ENCODE data around the gene AMPH. TPM values are rescaled to one million over a fixed set of nuclear protein-coding genes. Genes with fewer than 3 reads are reported as not detected.
"Not testable (repeated sequence)": the region's sequence is repeated elsewhere in the genome, so short reads cannot be mapped to it uniquely, and the experiment has no call there.

AMPH gene
- total and polyA plus RNA-seq, 5 donors: 1.3 to 4.7 (median 2.7) TPM

GRCh38 chr7:38427279-38427955, 203.8 kb downstream of the AMPH start:
- WGBS: 40% methylated on average over 4 of the region's 4 CpGs
- intact Hi-C loops (cut with DNase I): no loop called here
- ATAC-seq: no peak
- Histone ChIP-seq H3K27me3 (ENCODE audit: control insufficient read depth, insufficient read depth) (no peaks in the 10 kb centered on the region), H3K4me1 (ENCODE audit: control insufficient read depth, insufficient read depth, low read length) (no peaks in the 10 kb centered on the region), H3K4me3 (ENCODE audit: low read length) (no peak overlapping the region), H3K27ac (ENCODE audit: low read length) (no peak overlapping the region), H3K9me3 (ENCODE audit: control insufficient read depth, low read length) (no peaks in the 10 kb centered on the region)
- DNase-seq: no peak

GRCh38 chr7:38425509-38425908, 205.7 kb downstream of the AMPH start:
- no peak overlapping the region for H3K4me3 ChIP-seq (ENCODE audit: low read length)
- H3K27ac ChIP-seq (ENCODE audit: low read length): no peak overlapping the region
- DNase-seq: no peak
- WGBS: 69% methylated on average over 2 of the region's 2 CpGs
- no peaks in the 10 kb centered on the region for H3K27me3 ChIP-seq (ENCODE audit: control insufficient read depth, insufficient read depth)
- H3K9me3 ChIP-seq (ENCODE audit: control insufficient read depth, low read length): no peaks in the 10 kb centered on the region
- intact Hi-C loops (cut with DNase I): no loop called here
- no peaks in the 10 kb centered on the region for H3K4me1 ChIP-seq (ENCODE audit: control insufficient read depth, insufficient read depth, low read length)
- ATAC-seq: no peak

DNA sequence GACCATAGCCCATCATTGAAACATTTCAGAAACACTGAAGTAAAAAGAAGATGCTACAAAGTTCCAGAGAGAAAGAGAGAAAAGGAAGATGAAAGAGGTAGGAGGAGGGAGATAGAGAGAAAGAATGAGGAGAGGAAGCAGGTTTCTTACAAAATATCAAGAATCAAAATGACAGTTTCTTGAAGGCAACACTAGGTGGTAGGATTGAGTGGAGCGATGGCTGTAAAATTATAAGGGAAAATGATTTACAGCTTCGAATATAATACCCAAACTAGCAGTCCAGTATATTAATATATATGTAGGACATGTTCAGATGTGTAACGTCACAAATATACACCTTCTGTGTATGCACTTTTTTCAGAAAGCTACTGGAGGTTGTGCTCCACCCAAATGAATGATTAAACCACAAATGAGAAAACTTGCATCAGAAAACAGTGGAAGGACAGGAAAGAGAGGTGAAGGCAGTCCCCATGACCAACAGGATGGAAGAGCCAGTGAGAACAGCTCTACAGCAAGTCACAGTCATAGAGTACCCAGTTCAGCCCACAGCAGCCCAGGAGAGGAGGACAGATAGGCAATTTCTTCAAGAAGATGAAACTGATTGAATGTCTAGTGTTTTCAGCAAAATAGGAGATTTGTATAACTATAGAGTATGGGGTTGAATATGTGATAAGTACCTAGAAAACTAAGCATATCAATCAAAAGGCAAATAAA, 206.3 kb downstream of the AMPH start:
- no peak for DNase-seq
- intact Hi-C loops (cut with DNase I): no loop called here
- H3K9me3 ChIP-seq (ENCODE audit: control insufficient read depth, low read length): no peaks in the 10 kb centered on the region
- no peaks in the 10 kb centered on the region for H3K27me3 ChIP-seq (ENCODE audit: control insufficient read depth, insufficient read depth)
- WGBS: 85% methylated on average over 3 of the region's 3 CpGs
- H3K27ac ChIP-seq (ENCODE audit: low read length): no peak overlapping the region
- no peaks in the 10 kb centered on the region for H3K4me1 ChIP-seq (ENCODE audit: control insufficient read depth, insufficient read depth, low read length)
- no peak for ATAC-seq
- no peak overlapping the region for H3K4me3 ChIP-seq (ENCODE audit: low read length)

GRCh38 chr7:38413784-38414183, 217.4 kb downstream of the AMPH start:
- no peak for DNase-seq
- Histone ChIP-seq H3K4me3 (ENCODE audit: low read length) (no peak overlapping the region), H3K9me3 (ENCODE audit: control insufficient read depth, low read length) (no peaks in the 10 kb centered on the region), H3K4me1 (ENCODE audit: control insufficient read depth, insufficient read depth, low read length) (no peaks in the 10 kb centered on the region), H3K27me3 (ENCODE audit: control insufficient read depth, insufficient read depth) (no peaks in the 10 kb centered on the region), H3K27ac (ENCODE audit: low read length) (no peak overlapping the region)
- intact Hi-C loops (cut with DNase I): no loop called here
- 80% methylated on average over 3 of the region's 3 CpGs for WGBS
- ATAC-seq: no peak

DNA sequence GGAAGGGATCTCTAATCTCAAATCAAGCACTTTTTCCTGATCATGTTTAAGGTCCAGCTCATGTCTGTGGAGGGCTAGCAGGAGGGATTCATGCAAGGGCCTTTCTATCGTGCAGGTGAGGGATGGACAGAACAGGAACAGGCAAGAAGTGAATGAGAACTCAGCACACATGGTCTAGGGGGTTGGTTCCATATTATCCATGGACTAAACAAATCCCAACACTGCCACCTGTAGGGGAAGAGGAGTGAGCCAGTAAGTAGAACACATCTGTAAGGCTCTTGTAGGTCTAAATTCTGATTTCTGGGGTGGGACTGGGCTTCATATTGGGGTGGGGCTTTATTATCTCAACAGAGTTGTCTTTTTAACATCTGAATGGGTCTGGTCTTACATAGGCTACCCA, 219.8 kb downstream of the AMPH start:
- no peaks in the 10 kb centered on the region for H3K4me1 ChIP-seq (ENCODE audit: control insufficient read depth, insufficient read depth, low read length)
- intact Hi-C loops (cut with DNase I): no loop called here
- H3K4me3 ChIP-seq (ENCODE audit: low read length): no peak overlapping the region
- no peak overlapping the region for H3K27ac ChIP-seq (ENCODE audit: low read length)
- no peaks in the 10 kb centered on the region for H3K9me3 ChIP-seq (ENCODE audit: control insufficient read depth, low read length)
- DNase-seq: no peak
- WGBS: 79% methylated on average over 1 of the region's 1 CpG
- H3K27me3 ChIP-seq (ENCODE audit: control insufficient read depth, insufficient read depth): no peaks in the 10 kb centered on the region
- ATAC-seq: peak in 1 of 2 donors; percentile 28

GRCh38 chr7:38410056-38410455, 221.1 kb downstream of the AMPH start:
- Histone ChIP-seq H3K4me1 (ENCODE audit: control insufficient read depth, insufficient read depth, low read length) (no peaks in the 10 kb centered on the region), H3K9me3 (ENCODE audit: control insufficient read depth, low read length) (no peaks in the 10 kb centered on the region), H3K4me3 (ENCODE audit: low read length) (no peak overlapping the region), H3K27ac (ENCODE audit: low read length) (no peak overlapping the region), H3K27me3 (ENCODE audit: control insufficient read depth, insufficient read depth) (no peaks in the 10 kb centered on the region)
- 58% methylated on average over 2 of the region's 2 CpGs for WGBS
- DNase-seq (no peak), ATAC-seq (no peak)
- intact Hi-C loops (cut with DNase I): no loop called here

DNA sequence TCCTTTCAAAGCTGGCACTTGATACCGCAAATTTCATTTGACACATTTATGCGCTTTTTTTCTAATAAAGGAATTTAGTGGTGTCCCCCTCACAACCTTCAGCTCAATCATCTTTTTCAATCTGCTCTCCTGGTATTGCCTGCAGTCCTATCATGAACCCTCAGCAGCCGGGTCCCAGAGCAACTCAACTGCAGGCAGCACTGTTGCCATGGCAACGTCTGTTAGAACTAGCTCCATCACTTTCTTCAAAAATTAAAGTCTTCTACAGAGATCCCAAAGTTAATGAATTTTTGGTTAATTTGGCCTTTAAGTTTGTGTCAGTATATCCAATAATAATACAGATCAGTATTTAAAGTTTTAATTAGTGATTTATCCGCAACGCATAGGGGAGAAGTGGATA, 221.6 kb downstream of the AMPH start:
- ATAC-seq (no peak), DNase-seq (no peak)
- intact Hi-C loops (cut with DNase I): no loop called here
- H3K9me3 ChIP-seq (ENCODE audit: control insufficient read depth, low read length): no peaks in the 10 kb centered on the region
- H3K4me3 ChIP-seq (ENCODE audit: low read length): no peak overlapping the region
- WGBS: 91% methylated on average over 6 of the region's 6 CpGs
- no peaks in the 10 kb centered on the region for H3K4me1 ChIP-seq (ENCODE audit: control insufficient read depth, insufficient read depth, low read length)
- no peaks in the 10 kb centered on the region for H3K27me3 ChIP-seq (ENCODE audit: control insufficient read depth, insufficient read depth)
- no peak overlapping the region for H3K27ac ChIP-seq (ENCODE audit: low read length)

- Histone ChIP-seq H3K4me3 (ENCODE audit: low read length) (no peak overlapping the region), H3K27ac (ENCODE audit: low read length) (no peak overlapping the region), H3K4me1 (ENCODE audit: control insufficient read depth, insufficient read depth, low read length) (no peaks in the 10 kb centered on the region), H3K9me3 (ENCODE audit: control insufficient read depth, low read length) (no peaks in the 10 kb centered on the region), H3K27me3 (ENCODE audit: control insufficient read depth, insufficient read depth) (no peaks in the 10 kb centered on the region)
- 10% methylated on average over 9 of the region's 9 CpGs for WGBS
- ATAC-seq (peak in 1 of 2 donors; percentile 63), DNase-seq (peak; percentile 34 to 78 (median 74))
- intact Hi-C loops (cut with DNase I): no loop called here
Observed at GRCh38 chr7:38398725-38399321, 232.3 kb downstream of the AMPH start.

GRCh38 chr7:38396852-38397251, 234.3 kb downstream of the AMPH start:
- DNase-seq (no peak), ATAC-seq (no peak)
- no peaks in the 10 kb centered on the region for H3K27me3 ChIP-seq (ENCODE audit: control insufficient read depth, insufficient read depth)
- 91% methylated on average over 2 of the region's 2 CpGs for WGBS
- H3K4me3 ChIP-seq (ENCODE audit: low read length): no peak overlapping the region
- H3K27ac ChIP-seq (ENCODE audit: low read length): no peak overlapping the region
- no peaks in the 10 kb centered on the region for H3K9me3 ChIP-seq (ENCODE audit: control insufficient read depth, low read length)
- H3K4me1 ChIP-seq (ENCODE audit: control insufficient read depth, insufficient read depth, low read length): no peaks in the 10 kb centered on the region
- intact Hi-C loops (cut with DNase I): no loop called here

- DNase-seq; H3K27me3 ChIP-seq (ENCODE audit: control insufficient read depth, insufficient read depth); ATAC-seq; H3K27ac ChIP-seq (ENCODE audit: low read length); H3K9me3 ChIP-seq (ENCODE audit: control insufficient read depth, low read length); H3K4me1 ChIP-seq (ENCODE audit: control insufficient read depth, insufficient read depth, low read length); H3K4me3 ChIP-seq (ENCODE audit: low read length); intact Hi-C loops (cut with DNase I): not testable (repeated sequence)
- WGBS: 85% methylated on average over 1 of the region's 1 CpG
Observed at GRCh38 chr7:38395921-38396552, 235.1 kb downstream of the AMPH start.

DNA sequence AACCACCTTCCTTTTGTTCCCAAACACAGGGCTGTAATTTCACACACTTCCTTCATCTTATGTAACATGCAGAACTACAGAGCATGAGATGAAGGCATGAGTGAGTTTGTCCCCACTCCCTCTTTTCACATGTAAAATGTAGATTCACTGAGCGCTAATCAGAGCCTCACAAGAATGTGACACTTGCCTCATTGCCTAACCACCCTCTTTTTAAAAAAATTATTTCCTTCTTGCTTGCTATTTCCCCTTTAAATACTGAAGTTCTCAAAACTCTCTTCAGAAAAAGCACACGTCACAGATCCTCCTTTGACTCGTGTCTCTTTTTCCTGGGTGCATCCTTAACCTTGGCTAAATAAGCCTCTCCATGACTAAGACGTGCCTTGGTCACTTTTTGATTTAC, 236.5 kb downstream of the AMPH start:
- intact Hi-C loops (cut with DNase I): no loop called here
- no peaks in the 10 kb centered on the region for H3K9me3 ChIP-seq (ENCODE audit: control insufficient read depth, low read length)
- H3K27me3 ChIP-seq (ENCODE audit: control insufficient read depth, insufficient read depth): no peaks in the 10 kb centered on the region
- ATAC-seq (no peak), DNase-seq (no peak)
- 53% methylated on average over 4 of the region's 4 CpGs for WGBS
- no peaks in the 10 kb centered on the region for H3K4me1 ChIP-seq (ENCODE audit: control insufficient read depth, insufficient read depth, low read length)
- H3K27ac ChIP-seq (ENCODE audit: low read length): no peak overlapping the region
- no peak overlapping the region for H3K4me3 ChIP-seq (ENCODE audit: low read length)
